HL-60 (cell line): Measurements from ENCODE around the gene ABAT.

ENCODE experiments used
- CTCF ChIP-seq: IDR thresholded peaks from one replicate; pipeline ENCODE4 v1.5.1; 2011; ENCODE audit warnings: low read length, control low read depth, inconsistent platforms; ENCODE audit not compliant: insufficient read depth
- POLR2AphosphoS5 ChIP-seq: IDR thresholded peaks from 2 replicates; pipeline ENCODE4 v1.6.1; 2012; ENCODE audit warnings: low read depth
- REST ChIP-seq: IDR thresholded peaks from 2 replicates; pipeline ENCODE4 v1.6.1; 2012; ENCODE audit warnings: low read depth; ENCODE audit not compliant: insufficient replicate concordance

GRCh38 chr16:8675183-8676159 is 1.1 kb downstream of the ABAT start:
- TF ChIP-seq CTCF (no peak), POLR2AphosphoS5 (no peak), REST (no peak)
